BJ (cell line): Measurements from ENCODE around the gene ALDH1A2. TPM values are rescaled to one million over a fixed set of nuclear protein-coding genes. Genes with fewer than 3 reads are reported as not detected.
"Not testable (repeated sequence)": the region's sequence is repeated elsewhere in the genome, so short reads cannot be mapped to it uniquely, and the experiment has no call there.

Source experiments
- CTCF ChIA-PET: fragments of 350-600 bp; formaldehyde crosslinking; extraction: SDS; loops from one replicate; lab custom pipeline; 2021; ENCODE audit warnings: antibody characterized with exemption, inconsistent platforms; lab: Yijun Ruan, JAX
- POLR2A ChIA-PET: fragments of 300-600 bp; sonication (Branson Sonifier 250); formaldehyde crosslinking; extraction: SDS; loops from one replicate; lab custom pipeline; 2021; ENCODE audit warnings: antibody characterized with exemption; lab: Charles Lee
- DNase-seq: peaks from one replicate; pipeline ENCODE4 v3.0.0-alpha.2; 2011; ENCODE audit warnings: low read depth
- H3K27me3 ChIP-seq: 2 replicates; pipeline ENCODE4 v1.6.0; 2011; ENCODE audit warnings: low read length; ENCODE audit not compliant: control insufficient read depth, insufficient read depth
- H3K36me3 ChIP-seq: 2 replicates; pipeline ENCODE4 v1.5.1; 2011; ENCODE audit warnings: low read length; ENCODE audit not compliant: control insufficient read depth, insufficient read depth
- H3K4me3 ChIP-seq: 2 replicates; pipeline ENCODE4 v1.5.1; 2011; ENCODE audit warnings: low read depth, mild to moderate bottlenecking, control low read depth, low read length
- polyA plus RNA-seq: library from polyadenylated mRNA; depleted of rRNA; stranded (reverse); fragments of >200 nt; gene quantifications from 2 replicates; pipeline ENCODE4 v1.2.3, GENCODE V29; 2011
- TF ChIP-seq, protein P1 (sequence below): IDR thresholded peaks from 2 replicates; pipeline ENCODE4 v1.5.1; 2011; ENCODE audit warnings: low read depth, mild to moderate bottlenecking, control low read depth, inconsistent platforms, low read length, moderate library complexity; ENCODE audit not compliant: insufficient read depth

Gene ALDH1A2
- polyA plus RNA-seq, 1 experiment: 0.50 TPM

DNA sequence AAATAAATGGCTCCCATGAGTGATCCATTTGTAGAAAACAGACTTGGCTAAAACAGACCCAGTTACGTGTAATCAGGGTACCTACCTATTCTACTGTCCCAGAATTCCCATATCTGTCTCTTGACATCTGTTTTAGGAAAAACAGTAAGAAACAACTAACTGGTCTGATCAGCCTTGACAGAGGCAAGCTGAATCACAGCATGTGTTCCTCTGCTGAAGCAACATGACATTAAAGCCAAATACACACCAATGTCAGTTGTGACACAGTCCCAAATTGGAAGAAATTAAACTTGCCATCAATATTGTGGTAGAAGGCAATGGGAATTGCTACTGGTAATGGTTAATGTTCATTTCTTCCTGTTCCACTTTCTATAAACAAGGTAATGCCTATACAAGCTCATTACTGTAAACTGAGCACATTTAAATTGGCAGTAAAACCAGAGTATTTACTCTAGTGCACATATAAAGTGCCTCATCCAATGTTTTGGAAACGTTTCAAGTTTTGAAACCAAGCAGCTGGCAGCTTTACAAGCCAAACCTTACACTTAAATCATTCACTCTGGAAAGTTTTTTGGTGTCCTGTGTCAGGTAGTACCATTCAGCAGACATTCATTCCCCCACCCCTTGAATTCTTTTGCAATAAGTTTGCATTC is 27.0 kb downstream of the ALDH1A2 start:
- no peak for DNase-seq
- POLR2A ChIA-PET: no interaction called here

DNA sequence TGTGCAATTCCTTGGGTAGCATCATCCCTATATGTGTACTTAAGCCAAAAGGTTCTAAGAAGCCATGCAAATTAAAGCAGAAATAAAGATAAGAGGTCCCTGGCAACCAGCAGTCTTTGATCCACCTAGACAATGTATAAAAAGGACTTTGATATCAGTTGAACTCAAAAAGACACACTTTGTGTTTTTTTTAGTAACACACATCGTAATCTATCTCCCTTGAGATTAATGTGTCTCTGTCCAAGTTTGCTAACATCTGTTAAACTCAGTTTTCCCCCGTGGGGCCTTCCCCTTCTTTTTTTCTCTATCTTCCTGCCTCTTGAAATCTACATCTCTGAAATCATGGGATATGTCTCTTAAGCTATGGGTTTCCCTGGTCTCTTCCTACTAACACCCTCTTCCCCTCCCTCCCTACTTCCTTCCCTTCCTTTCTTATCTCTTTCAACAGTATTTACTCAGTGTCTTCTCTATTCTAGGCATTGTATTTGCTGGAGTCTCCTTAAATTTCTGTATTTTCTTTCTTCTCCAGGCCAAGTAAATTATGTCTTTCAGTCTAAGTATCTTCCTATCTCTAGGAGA is 27.7 kb downstream of the ALDH1A2 start:
- Histone ChIP-seq H3K36me3 (no peaks in the 10 kb centered on the region), H3K27me3 (no peaks in the 10 kb centered on the region), H3K4me3 (no peak overlapping the region)
- ChIA-PET CTCF (interaction anchor here (0.9 kb wide), 1 partner anchor 28 kb away, joined by 3 read pairs; the partner anchor contains the start of gene ALDH1A2), POLR2A (no interaction called here)
- TF ChIP-seq, protein P1, sequence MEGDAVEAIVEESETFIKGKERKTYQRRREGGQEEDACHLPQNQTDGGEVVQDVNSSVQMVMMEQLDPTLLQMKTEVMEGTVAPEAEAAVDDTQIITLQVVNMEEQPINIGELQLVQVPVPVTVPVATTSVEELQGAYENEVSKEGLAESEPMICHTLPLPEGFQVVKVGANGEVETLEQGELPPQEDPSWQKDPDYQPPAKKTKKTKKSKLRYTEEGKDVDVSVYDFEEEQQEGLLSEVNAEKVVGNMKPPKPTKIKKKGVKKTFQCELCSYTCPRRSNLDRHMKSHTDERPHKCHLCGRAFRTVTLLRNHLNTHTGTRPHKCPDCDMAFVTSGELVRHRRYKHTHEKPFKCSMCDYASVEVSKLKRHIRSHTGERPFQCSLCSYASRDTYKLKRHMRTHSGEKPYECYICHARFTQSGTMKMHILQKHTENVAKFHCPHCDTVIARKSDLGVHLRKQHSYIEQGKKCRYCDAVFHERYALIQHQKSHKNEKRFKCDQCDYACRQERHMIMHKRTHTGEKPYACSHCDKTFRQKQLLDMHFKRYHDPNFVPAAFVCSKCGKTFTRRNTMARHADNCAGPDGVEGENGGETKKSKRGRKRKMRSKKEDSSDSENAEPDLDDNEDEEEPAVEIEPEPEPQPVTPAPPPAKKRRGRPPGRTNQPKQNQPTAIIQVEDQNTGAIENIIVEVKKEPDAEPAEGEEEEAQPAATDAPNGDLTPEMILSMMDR: no peak
- no peak for DNase-seq

More for the DNA sequence above, 27.0 kb downstream of the ALDH1A2 start:
- H3K27me3 ChIP-seq: no peaks in the 10 kb centered on the region
- no peaks in the 10 kb centered on the region for H3K36me3 ChIP-seq
- TF ChIP-seq, protein P1: no peak
- H3K4me3 ChIP-seq: no peak overlapping the region
- CTCF ChIA-PET: interaction anchor here (0.6 to 1.6 kb wide), 6 partner anchors 28 to 145 kb away, joined by 3 to 5 read pairs (median 3); partner anchors contain the start of gene ALDH1A2

GRCh38 chr15:58036579-58036978 is 28.9 kb downstream of the ALDH1A2 start:
- no peaks in the 10 kb centered on the region for H3K36me3 ChIP-seq
- ChIA-PET POLR2A (no interaction called here), CTCF (interaction anchor here (1.8 kb wide), 1 partner anchor 29 kb away, joined by 6 read pairs; the partner anchor contains the start of gene ALDH1A2)
- H3K27me3 ChIP-seq: no peaks in the 10 kb centered on the region
- TF ChIP-seq, protein P1: no peak
- DNase-seq: no peak
- no peak overlapping the region for H3K4me3 ChIP-seq

GRCh38 chr15:58028392-58028791 is 37.1 kb downstream of the ALDH1A2 start:
- H3K36me3 ChIP-seq, CTCF ChIA-PET, DNase-seq, POLR2A ChIA-PET, H3K27me3 ChIP-seq, H3K4me3 ChIP-seq: not testable (repeated sequence)

- DNase-seq: no peak
- ChIA-PET POLR2A (no interaction called here), CTCF (no interaction called here)
Measured at GRCh38 chr15:58026552-58026951, 39.0 kb downstream of the ALDH1A2 start.

More at GRCh38 chr15:58026552-58026951, 39.0 kb downstream of the ALDH1A2 start:
- H3K27me3 ChIP-seq: no peaks in the 10 kb centered on the region
- no peaks in the 10 kb centered on the region for H3K36me3 ChIP-seq
- no peak overlapping the region for H3K4me3 ChIP-seq
- TF ChIP-seq, protein P1: no peak
